ENCODE results near the gene CENPN.

CENPN gene

GRCh38 chr16:80989801-80990200 is 17.2 kb upstream of the CENPN start:
- DNase-seq, result no peak
- in situ Hi-C loops (cut with MboI; ENCODE audit: low pct_unique_long_range_greater_than_20kb, low sequenced_read_pairs), result no loop called here

DNA sequence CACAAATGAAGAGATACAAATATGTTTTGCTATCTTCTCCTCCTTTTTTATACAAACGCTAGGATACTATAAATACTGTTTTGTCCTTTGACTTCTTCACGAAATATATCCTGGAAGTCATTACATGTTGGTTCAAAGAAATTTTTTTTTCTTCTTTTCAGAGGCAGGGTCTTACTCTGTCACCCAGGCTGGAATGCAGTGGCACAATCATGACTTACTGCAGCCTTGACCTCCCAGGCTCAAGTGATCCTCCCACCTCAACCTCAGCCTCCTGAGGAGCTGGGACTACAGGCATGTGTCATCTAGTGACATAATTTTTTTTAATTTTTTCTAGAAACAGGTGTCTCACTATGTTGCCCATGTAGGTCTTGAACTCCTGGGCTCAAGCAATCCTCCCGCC is 16.4 kb upstream of the CENPN start:
- no peak for DNase-seq
- in situ Hi-C loops (cut with MboI; ENCODE audit: low pct_unique_long_range_greater_than_20kb, low sequenced_read_pairs), result no loop called here

GRCh38 chr16:80990978-80991377 is 16.0 kb upstream of the CENPN start:
- DNase-seq, result no peak
- in situ Hi-C loops (cut with MboI; ENCODE audit: low pct_unique_long_range_greater_than_20kb, low sequenced_read_pairs), result no loop called here

DNA sequence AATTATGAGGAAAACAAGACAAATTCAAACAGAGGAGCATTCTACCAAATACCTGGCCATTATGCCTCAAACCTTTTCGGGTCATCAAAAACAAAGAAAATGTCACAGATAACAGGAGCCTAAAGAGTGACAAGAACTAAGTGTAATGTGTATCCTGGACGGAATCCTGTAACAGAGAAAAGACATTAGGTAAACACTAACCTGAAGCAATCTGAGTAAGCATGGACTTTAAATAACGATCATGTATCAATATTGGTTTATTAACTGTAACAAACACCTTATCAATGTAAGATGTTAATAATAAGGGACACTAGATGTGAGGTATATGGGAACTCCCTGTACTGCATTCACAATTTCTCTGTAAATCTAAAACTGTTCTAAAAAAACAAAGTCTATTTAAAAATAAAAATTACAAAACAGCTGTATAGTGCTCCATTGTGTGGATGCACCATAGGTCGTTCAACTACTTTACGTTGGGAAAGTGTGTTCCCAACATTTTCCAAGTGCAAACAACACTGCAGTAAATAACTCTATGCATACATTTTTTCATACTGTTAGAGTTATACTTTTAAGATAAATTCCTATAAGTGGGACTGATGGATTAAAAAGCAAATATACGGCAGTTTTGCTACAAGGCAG is 15.1 kb upstream of the CENPN start:
- DNase-seq, result no peak
- in situ Hi-C loops (cut with MboI; ENCODE audit: low pct_unique_long_range_greater_than_20kb, low sequenced_read_pairs), result no loop called here

DNA sequence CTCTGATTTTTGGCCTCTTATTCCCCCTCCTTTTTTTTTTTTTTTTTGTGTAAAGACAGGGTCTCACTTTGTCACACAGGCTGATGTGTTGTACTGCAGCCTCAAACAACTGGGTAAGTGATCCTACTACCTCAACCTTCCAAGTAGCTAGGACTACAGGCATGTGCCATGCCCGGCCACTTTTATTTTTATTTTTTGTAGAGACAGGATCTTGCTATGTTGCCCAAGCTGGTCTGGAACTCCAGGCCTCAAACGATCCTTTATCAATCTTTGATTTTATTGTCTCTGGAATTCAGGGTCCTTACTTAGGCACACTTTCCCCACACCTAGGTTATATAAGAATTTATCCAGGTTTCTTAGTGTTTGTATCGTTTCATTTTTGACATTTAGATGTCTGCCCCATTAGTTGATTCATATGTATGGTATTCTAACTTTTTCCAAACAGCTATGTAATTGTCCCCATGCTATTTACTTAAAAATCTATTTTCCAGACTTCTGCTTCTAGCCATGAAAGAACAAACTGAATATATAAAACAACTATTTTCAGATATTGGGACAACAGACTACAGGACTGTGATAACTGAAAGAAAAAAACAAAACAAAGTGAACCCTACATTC is 14.2 kb upstream of the CENPN start:
- in situ Hi-C loops (cut with MboI; ENCODE audit: low pct_unique_long_range_greater_than_20kb, low sequenced_read_pairs), result no loop called here
- DNase-seq, result no peak

DNA sequence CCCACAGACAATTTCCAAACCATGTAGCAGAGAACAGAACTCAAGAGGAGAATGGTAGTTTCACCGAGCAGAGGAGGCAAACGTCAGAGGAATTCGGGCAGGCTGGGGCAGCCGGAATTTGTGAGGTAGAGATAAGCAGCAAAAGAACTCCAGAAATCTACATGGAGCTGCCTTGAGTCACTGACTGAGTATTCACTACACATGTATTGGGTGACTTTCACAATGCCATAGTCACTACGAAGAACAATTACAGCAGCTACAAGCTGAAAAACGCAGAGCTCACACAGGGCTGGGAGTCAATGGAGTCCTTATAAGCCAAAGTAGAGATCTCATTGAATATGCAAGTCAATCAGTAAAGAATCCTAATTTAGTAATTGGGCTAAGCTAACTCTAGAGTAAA is 13.7 kb upstream of the CENPN start:
- in situ Hi-C loops (cut with MboI; ENCODE audit: low pct_unique_long_range_greater_than_20kb, low sequenced_read_pairs), result no loop called here
- no peak for DNase-seq

GRCh38 chr16:80993834-80994233 is 13.2 kb upstream of the CENPN start:
- in situ Hi-C loops (cut with MboI; ENCODE audit: low pct_unique_long_range_greater_than_20kb, low sequenced_read_pairs), result no loop called here
- DNase-seq, result no peak

DNA sequence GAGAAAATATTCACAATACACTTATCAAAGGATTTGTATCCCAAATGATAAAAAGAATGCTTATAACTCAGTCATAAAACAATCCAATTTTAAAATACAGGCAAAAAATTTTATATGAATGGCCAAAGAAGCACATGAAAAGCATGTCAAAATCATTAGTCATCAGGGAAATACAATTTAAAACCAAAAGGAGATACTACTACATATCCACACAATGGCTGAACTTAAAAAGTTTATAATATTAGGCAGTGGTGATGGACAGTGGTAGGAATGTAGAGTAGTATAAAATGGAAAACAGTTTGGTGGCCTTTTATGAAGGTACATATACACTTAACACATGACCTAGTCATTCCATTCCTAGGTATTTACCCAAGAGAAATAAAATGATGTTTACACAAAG is 12.6 kb upstream of the CENPN start:
- no peak for DNase-seq
- in situ Hi-C loops (cut with MboI; ENCODE audit: low pct_unique_long_range_greater_than_20kb, low sequenced_read_pairs), result no loop called here

- in situ Hi-C loops (cut with MboI; ENCODE audit: low pct_unique_long_range_greater_than_20kb, low sequenced_read_pairs), result no loop called here
- no peak for DNase-seq
These were observed 10.3 kb upstream of the CENPN start for GRCh38 chr16:80996688-80997138.

DNA sequence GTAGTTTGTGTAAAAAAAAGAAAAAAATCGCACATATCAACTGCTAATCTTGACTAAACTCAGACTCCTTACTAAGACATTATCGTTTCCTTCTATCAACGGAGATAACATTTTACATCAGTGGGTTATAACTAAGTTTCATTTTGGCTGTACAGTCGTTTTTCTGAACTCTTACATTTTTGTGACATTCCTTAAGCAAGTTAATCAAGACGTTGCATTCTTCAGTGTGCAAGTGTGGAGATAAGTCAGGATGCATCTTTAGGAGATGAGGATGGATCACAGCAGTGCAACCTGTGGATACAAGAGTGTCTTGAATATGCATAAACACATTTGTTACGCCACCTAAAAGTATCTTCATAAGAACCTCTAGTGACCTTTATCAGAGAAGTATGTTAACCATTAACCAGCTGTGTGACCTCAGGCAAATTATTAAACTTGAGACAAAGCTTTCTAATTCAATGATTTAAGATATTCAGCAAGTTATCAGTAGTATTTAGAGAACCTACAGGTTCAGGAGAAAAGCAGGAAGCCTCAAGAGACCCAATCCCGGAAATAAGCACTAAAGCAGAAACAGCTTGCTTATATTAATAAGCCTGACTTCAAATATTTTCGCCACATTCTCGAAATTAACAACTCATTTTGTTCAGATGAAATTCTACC is 9.7 kb upstream of the CENPN start:
- DNase-seq, result no peak
- in situ Hi-C loops (cut with MboI; ENCODE audit: low pct_unique_long_range_greater_than_20kb, low sequenced_read_pairs), result no loop called here

DNA sequence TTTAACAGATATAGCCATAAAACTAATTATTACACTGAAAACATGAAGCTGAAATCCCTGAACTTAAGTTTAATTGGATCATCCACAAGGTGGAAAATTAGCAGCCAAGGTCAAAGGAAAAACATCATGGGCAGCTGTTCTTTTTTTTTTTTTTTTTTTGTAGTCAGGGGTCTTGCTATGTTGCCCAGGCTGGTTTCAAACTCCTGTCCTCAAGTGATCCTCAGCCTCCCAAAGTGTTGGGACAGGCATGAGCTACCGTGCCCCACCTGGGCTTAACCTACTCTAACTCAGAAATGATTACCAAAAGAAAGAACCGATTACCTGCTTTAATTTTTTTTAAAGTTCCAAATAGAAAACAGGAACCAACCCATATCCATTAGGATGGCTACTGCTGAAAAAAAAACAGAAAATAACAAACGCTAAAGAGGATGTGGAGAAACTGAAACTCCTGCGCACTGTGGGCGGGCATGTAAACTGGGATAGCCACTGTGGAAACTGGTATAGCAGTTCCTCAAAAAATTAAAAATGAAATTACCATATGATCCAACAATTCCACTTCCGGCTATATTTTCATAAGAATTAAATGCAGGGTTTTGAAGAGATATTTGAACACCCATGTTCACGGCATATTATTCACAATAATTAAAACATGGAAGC is 8.9 kb upstream of the CENPN start:
- DNase-seq, result no peak
- in situ Hi-C loops (cut with MboI; ENCODE audit: low pct_unique_long_range_greater_than_20kb, low sequenced_read_pairs), result no loop called here

- in situ Hi-C loops (cut with MboI; ENCODE audit: low pct_unique_long_range_greater_than_20kb, low sequenced_read_pairs), result no loop called here
These were observed 6.1 kb upstream of the CENPN start for GRCh38 chr16:81000873-81001272.

DNA sequence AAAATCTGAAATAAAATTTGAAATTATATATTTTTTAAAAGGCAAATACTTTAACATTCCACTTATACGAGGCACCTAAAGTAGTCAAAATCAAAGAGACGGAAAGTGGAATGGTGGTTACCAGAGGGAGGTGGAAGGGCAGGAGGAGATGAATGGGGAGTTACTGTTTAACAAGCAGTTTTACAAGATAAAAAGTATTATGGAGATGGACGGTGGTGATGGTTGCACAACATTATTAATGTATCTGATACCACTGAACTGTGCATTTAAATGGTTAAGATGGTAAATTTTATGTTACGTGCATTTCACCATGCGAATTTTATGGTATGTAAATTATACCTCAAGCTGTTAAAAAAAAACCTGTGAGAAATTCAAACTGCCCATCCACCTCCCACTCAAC is 5.7 kb upstream of the CENPN start:
- in situ Hi-C loops (cut with MboI; ENCODE audit: low pct_unique_long_range_greater_than_20kb, low sequenced_read_pairs), result no loop called here
- DNase-seq, result no peak

More at GRCh38 chr16:81000873-81001272, 6.1 kb upstream of the CENPN start:
- no peak for DNase-seq

DNA sequence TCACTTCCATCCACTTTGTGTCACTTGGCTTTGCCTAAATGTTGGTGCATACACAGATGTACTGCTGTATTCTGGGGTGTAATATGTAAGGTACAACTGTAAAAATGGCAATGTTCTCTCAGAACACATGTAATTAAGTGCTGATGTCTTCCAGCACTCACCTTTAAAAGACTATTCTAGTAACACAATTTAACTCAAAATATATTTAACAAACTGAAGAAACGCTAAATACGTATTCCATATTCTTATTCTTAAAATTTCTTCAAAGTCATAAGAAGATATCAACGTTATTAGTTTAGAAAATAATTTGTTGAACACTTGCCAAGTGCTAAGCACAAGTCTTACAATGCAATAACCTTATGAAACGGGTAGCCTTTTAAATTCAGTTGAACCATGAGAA is 4.0 kb upstream of the CENPN start:
- no peak for DNase-seq
- in situ Hi-C loops (cut with MboI; ENCODE audit: low pct_unique_long_range_greater_than_20kb, low sequenced_read_pairs), result no loop called here

DNA sequence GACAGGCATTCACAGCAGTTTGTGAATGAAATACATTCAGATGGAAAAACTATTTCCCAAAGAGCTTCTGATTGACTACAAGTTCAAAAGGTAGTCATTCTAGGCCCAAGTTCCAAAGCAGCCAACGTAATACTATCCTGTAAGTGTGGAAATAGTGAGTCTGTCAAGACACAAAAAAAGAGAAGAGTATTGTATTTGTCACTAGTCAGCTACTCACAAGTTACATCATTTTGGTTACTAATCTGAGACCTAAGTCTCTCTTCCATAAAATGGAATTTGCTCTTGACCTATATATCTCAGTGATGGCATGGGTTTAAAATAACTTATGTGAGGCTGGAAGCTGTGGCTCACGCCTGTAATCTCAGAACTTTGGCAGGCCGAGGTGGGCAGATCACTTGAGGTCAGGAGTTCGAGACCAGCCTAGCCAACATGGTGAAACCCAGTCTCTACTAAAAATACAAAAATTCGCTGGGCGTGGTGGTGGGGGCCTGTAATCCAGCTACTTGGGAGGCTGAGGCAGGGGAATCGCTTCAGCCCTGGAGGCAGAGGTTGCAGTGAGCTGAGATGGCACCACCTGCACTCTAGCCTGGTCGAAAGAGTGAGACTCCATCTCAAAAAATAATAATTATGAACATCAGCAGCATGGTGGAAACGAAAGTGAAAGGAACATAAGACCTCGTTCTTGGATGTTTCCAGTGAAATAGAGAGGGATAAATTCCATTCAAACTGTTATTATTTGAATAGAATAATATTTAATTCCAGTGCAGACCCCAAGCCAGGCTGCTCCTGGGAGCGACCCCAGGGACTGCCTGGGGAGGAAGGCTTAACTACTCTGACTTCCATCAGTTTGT is 3.2 kb upstream of the CENPN start:
- in situ Hi-C loops (cut with MboI; ENCODE audit: low pct_unique_long_range_greater_than_20kb, low sequenced_read_pairs), result no loop called here
- no peak for DNase-seq

DNA sequence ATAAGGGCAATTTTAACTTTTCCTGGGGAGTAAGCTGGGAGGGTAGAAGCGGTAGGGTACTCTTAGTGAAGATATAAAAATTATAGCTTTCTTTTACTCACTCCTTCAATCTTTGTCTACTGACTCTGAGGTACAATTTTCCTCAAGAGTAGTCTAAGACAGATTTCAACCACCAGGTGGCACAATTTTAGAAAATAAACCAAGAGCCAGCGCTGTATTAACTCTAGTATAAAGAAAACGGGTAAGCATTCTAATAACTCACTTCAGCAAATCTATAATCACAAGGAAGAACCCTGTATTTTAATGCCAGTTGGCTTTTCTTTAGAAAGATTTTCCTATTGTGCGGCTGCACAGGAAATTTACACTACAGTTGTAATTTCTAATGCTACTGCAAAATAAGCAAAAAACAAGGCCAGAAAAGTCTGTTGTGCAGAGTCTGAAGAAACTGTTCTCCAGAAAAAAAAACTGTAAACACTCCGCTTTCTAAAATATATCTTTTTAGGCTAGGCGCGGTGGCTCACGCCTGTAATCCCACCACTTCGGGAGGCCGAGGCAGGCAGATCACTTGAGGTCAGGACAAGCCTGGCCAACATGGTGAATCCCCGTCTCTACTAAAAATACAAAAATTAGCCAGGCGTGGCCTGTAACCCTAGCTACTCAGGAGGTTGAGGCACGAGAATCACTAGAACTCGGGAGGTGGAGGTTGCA is 2.2 kb upstream of the CENPN start:
- peak; percentile 75 for DNase-seq
- in situ Hi-C loops (cut with MboI; ENCODE audit: low pct_unique_long_range_greater_than_20kb, low sequenced_read_pairs), result no loop called here

GRCh38 chr16:81005610-81006161 is 1.3 kb upstream of the CENPN start:
- in situ Hi-C loops (cut with MboI; ENCODE audit: low pct_unique_long_range_greater_than_20kb, low sequenced_read_pairs), result no loop called here

DNA sequence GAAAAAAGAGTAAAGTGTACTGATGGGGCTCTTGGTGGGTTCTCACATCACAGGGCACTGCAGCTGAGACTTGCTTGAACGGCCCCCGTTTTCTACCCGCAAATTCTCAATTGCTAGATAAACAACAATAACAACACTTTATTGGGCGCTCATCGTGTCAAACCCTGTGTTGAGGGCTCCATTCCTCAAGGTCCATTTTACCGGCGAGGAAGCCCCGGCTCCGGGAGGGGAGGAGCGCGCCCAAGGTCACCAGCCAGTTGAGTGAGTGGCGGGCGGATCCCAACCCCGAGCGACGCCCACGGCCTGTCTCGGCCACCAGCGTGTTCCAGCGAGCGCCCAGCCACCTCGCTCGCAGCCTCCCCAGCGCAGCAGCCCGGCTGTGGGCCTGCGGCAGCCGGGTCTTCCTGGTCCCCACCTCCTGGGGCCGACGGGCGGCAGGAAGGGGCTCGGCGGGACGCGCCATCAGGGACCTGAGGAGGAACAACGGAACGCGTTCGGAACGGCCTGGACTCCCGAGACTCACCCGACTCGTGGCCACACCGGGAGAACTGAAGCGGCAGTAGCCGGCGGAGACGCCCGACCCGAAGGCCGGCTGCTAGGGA is 702 bp upstream of the CENPN start:
- DNase-seq, result no peak
- in situ Hi-C loops (cut with MboI; ENCODE audit: low pct_unique_long_range_greater_than_20kb, low sequenced_read_pairs), result no loop called here

More at GRCh38 chr16:81005610-81006161, 1.3 kb upstream of the CENPN start:
- peak; percentile 18 for DNase-seq

All from KBM-7 (cell line).